CD14-positive monocyte (primary cell): Measurements from ENCODE around the gene LOXL3. TPM values are rescaled to one million over a fixed set of nuclear protein-coding genes. Genes with fewer than 3 reads are reported as not detected.

ENCODE experiments used
- DNase-seq, 3 donors: peaks; one replicate each; pipeline ENCODE4 v3.0.0-alpha.2; 2011 to 2022
- H2AFZ ChIP-seq: 2 replicates; pipeline ENCODE4 v1.6.0; 2012; ENCODE audit warnings: mild to moderate bottlenecking, low read depth, low read length, inconsistent platforms; ENCODE audit not compliant: insufficient read depth, poor library complexity, severe bottlenecking
- H3K27ac ChIP-seq, 2 donors: 1 replicate in 1 of 2; 2 replicates in 1 of 2; pipeline ENCODE4 v1.5.1; 2012 to 2013; ENCODE audit warnings: low read length in 2 of 2, control low read depth in 1 of 2, inconsistent platforms in 1 of 2, low read depth in 1 of 2, mild to moderate bottlenecking in 1 of 2
- H3K27me3 ChIP-seq, 2 donors: one replicate each; pipeline versions ENCODE4 v1.6.0 to v1.6.1; 2011 to 2013; ENCODE audit warnings: low read length in 2 of 2; ENCODE audit not compliant: control insufficient read depth in 2 of 2, insufficient read depth in 2 of 2
- H3K36me3 ChIP-seq, 2 donors: replicated peaks in 1 of 2; 1 replicate in 1 of 2; 2 replicates in 1 of 2; pipeline versions ENCODE4 v1.5.1 to v1.6.1; 2012 to 2013; ENCODE audit warnings: low read length in 2 of 2, control low read depth in 1 of 2, inconsistent platforms in 1 of 2, mild to moderate bottlenecking in 1 of 2; ENCODE audit not compliant: insufficient read depth in 2 of 2, control insufficient read depth in 1 of 2
- H3K4me1 ChIP-seq, 2 donors: 1 replicate in 1 of 2; 2 replicates in 1 of 2; pipeline versions ENCODE4 v1.5.1 to v1.6.1; 2012 to 2013; ENCODE audit warnings: low read length in 2 of 2, control low read depth in 1 of 2, inconsistent platforms in 1 of 2, mild to moderate bottlenecking in 1 of 2, moderate library complexity in 1 of 2; ENCODE audit not compliant: insufficient read depth in 2 of 2, control insufficient read depth in 1 of 2
- H3K4me2 ChIP-seq: replicated peaks from 2 replicates; pipeline ENCODE3; 2012; ENCODE audit warnings: low read length, moderate library complexity, mild to moderate bottlenecking; ENCODE audit not compliant: poor library complexity, severe bottlenecking; ENCODE audit errors: extremely low read depth
- H3K4me3 ChIP-seq, 3 experiments: fragments of 200-600 bp in 1 of 3; sonication (generic) in 1 of 3; replicated peaks in 1 of 3; 1 replicate in 2 of 3; 2 replicates in 1 of 3; pipeline ENCODE4 v1.5.1; 2011 to 2013; ENCODE audit warnings: low read length in 3 of 3, mild to moderate bottlenecking in 3 of 3, control low read depth in 2 of 3, low read depth in 2 of 3, inconsistent platforms in 1 of 3, moderate library complexity in 1 of 3
- H3K79me2 ChIP-seq: 2 replicates; pipeline ENCODE4 v1.6.0; 2012; ENCODE audit warnings: mild to moderate bottlenecking, control low read depth, inconsistent platforms, low read length, moderate library complexity; ENCODE audit not compliant: insufficient read depth
- H3K9ac ChIP-seq: 2 replicates; pipeline ENCODE4 v1.6.0; 2017; ENCODE audit warnings: low read length, mild to moderate bottlenecking; ENCODE audit not compliant: insufficient read depth, poor library complexity, severe bottlenecking
- H3K9me3 ChIP-seq, 2 donors: replicated peaks in 1 of 2; 1 replicate in 1 of 2; 2 replicates in 1 of 2; pipeline versions ENCODE4 v1.5.1 to v1.6.1; 2012 to 2013; ENCODE audit warnings: low read length in 2 of 2, control low read depth in 1 of 2; ENCODE audit not compliant: control insufficient read depth in 1 of 2, insufficient read depth in 1 of 2
- H4K20me1 ChIP-seq: 2 replicates; pipeline ENCODE4 v1.6.0; 2012; ENCODE audit warnings: mild to moderate bottlenecking, low read length, control low read depth, moderate library complexity; ENCODE audit not compliant: insufficient read depth
- H3K27ac Mint-ChIP-seq, 7 donors: one replicate each; pipeline ENCODE4 v1.8.0; 2020; ENCODE audit warnings: mild to moderate bottlenecking in 7 of 7, mixed read lengths in 7 of 7, moderate library complexity in 6 of 7, inconsistent platforms in 2 of 7
- H3K27me3 Mint-ChIP-seq, 3 donors: one replicate each; pipeline ENCODE4 v1.8.0; 2021 to 2022; ENCODE audit warnings: low read depth in 3 of 3, mild to moderate bottlenecking in 3 of 3, mixed read lengths in 3 of 3, moderate library complexity in 3 of 3, inconsistent platforms in 1 of 3
- H3K36me3 Mint-ChIP-seq, 2 donors: one replicate each; pipeline ENCODE4 v1.8.0; 2020; ENCODE audit warnings: mixed read lengths in 2 of 2, inconsistent platforms in 1 of 2, mild to moderate bottlenecking in 1 of 2
- H3K4me1 Mint-ChIP-seq: one replicate; pipeline ENCODE4 v1.8.0; 2020; ENCODE audit warnings: mild to moderate bottlenecking, mixed read lengths
- H3K4me3 Mint-ChIP-seq, 2 donors: one replicate each; pipeline ENCODE4 v1.8.0; 2020; ENCODE audit warnings: mild to moderate bottlenecking in 2 of 2, mixed read lengths in 2 of 2, moderate library complexity in 1 of 2
- H3K9me3 Mint-ChIP-seq, 7 donors: one replicate each; pipeline ENCODE4 v1.8.0; 2020 to 2022; ENCODE audit warnings: mixed read lengths in 7 of 7, mild to moderate bottlenecking in 6 of 7, moderate library complexity in 6 of 7, inconsistent platforms in 2 of 7
- WGBS: methylation state at CpG from one replicate; pipeline ENCODE4 v1.1.5; 2013; ENCODE audit warnings: missing lambda C conversion rate; ENCODE audit not compliant: insufficient coverage; 5-methylcytosine and 5-hydroxymethylcytosine counted together
- intact Hi-C, 2 donors: fragments of 100-400 bp; cut with micrococcal nuclease; formaldehyde crosslinking; loops; one replicate each; pipeline versions ENCODE4 v1.15.0 to v1.15.1; 2023
- polyA plus RNA-seq, 3 donors: library from polyadenylated mRNA; depleted of rRNA in 1 of 3; unstranded in 2 of 3; stranded (reverse) in 1 of 3; fragments of 300-500 nt in 2 of 3; fragments of >200 nt in 1 of 3; fragmentation: Illumina TruSeq in 2 of 3; gene quantifications; 1 replicate in 2 of 3; 2 replicates in 1 of 3; pipeline ENCODE4 v1.2.3, GENCODE V29; 2012 to 2021
- TF ChIP-seq, protein P1 (sequence below): fragments of 200-600 bp; IDR thresholded peaks from one replicate; pipeline ENCODE4 v1.8.0; 2022; ENCODE audit warnings: antibody characterized with exemption, mild to moderate bottlenecking

Gene LOXL3
- polyA plus RNA-seq, 3 donors, result 18.2 to 35.0 (median 18.5) TPM

DNA sequence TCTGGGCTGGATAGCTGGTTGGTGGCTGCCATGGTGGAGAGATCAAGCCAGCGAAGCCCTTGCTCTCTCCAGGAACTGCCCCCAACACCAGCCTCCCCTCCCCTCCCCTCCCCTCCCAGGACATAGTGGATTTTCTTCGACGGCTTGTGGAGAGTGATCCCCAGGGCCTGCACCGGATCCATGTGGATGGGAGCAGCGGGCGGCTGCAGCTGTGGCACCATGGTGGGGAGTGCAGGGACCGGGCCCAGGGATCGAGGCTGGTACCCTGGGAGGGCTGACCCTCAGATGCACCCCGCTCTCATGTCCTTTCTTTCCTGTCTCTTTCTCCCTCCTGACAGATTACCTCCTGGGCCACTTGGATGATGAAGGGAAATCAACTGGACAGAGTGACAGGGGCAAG, 63.8 kb downstream of the LOXL3 start:
- no peak overlapping the region for H3K4me3 Mint-ChIP-seq
- peaks cover 73 to 87% of the 10 kb centered on the region in 2 donors for H3K36me3 Mint-ChIP-seq
- WGBS, result no CpG with 5 or more reads among the region's 9 CpGs
- peaks cover 63 to 88% of the 10 kb centered on the region in 2 donors for H3K36me3 ChIP-seq
- no peaks in the 10 kb centered on the region for H4K20me1 ChIP-seq
- DNase-seq, result no peak
- H3K9ac ChIP-seq, result no peak overlapping the region
- no peak overlapping the region for H2AFZ ChIP-seq
- H3K27ac Mint-ChIP-seq, result no peak overlapping the region
- no peak overlapping the region for H3K4me3 ChIP-seq
- no peaks in the 10 kb centered on the region for H3K9me3 Mint-ChIP-seq
- TF ChIP-seq, protein P1, sequence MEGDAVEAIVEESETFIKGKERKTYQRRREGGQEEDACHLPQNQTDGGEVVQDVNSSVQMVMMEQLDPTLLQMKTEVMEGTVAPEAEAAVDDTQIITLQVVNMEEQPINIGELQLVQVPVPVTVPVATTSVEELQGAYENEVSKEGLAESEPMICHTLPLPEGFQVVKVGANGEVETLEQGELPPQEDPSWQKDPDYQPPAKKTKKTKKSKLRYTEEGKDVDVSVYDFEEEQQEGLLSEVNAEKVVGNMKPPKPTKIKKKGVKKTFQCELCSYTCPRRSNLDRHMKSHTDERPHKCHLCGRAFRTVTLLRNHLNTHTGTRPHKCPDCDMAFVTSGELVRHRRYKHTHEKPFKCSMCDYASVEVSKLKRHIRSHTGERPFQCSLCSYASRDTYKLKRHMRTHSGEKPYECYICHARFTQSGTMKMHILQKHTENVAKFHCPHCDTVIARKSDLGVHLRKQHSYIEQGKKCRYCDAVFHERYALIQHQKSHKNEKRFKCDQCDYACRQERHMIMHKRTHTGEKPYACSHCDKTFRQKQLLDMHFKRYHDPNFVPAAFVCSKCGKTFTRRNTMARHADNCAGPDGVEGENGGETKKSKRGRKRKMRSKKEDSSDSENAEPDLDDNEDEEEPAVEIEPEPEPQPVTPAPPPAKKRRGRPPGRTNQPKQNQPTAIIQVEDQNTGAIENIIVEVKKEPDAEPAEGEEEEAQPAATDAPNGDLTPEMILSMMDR, result no peak
- no peaks in the 10 kb centered on the region for H3K9me3 ChIP-seq
- H3K79me2 ChIP-seq, result peaks cover 6% of the 10 kb centered on the region
- peaks cover 0 to 2% (median 2%) of the 10 kb centered on the region in 3 donors for H3K27me3 Mint-ChIP-seq
- H3K4me2 ChIP-seq, result no peak overlapping the region
- H3K4me1 Mint-ChIP-seq, result no peaks in the 10 kb centered on the region
- no peak overlapping the region for H3K27ac ChIP-seq
- no peaks in the 10 kb centered on the region for H3K4me1 ChIP-seq
- H3K27me3 ChIP-seq, result no peaks in the 10 kb centered on the region
- intact Hi-C loops, result no loop called here

DNA sequence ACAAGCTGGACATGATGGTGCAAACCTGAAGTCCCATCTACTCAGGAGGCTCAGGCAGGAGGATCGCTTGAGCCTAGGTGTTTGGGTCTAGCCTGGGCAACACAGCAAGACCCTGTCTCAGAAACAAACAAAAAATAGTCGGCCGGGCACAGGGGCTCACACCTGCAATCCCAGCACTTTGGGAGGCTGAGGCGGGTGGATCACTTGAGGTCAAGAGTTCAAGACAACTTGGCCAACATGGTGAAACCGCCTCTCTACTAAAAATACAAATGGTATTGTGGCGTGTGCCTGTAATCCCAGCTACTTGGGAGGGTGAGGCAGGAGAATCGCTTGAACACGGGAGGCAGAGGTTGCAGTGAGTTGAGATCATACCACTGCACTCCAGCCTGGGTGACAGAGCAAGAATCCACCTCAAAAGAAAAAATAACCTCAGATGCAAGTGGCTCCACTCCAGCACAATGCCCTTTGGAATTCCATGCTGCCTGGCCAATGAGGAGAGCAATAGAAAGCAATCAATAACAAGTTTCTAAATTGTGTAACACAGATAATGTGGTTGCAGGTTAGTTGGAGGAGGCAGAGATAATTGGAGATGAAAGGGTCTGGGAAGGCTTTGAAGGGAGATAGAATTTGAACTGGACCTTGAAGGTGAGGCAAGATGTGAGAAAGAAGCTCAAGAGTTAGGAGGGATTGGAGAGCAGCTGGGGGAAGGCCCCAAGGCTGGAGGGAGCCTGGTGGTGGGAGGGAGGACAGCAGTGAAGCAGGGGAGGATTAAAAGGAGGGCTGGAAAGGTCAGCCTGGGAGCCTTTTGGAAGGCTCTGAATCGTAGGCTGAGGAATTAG, 64.9 kb downstream of the LOXL3 start:
- Histone ChIP-seq H3K4me1 (peaks cover under 1 to 2% of the 10 kb centered on the region in 2 donors), H3K27me3 (no peaks in the 10 kb centered on the region), H3K9me3 (no peaks in the 10 kb centered on the region), H3K4me2 (no peak overlapping the region), H3K27ac (no peak overlapping the region), H4K20me1 (peaks cover 2% of the 10 kb centered on the region), H3K9ac (no peak overlapping the region), H3K36me3 (peaks cover 60 to 79% of the 10 kb centered on the region in 2 donors), H3K4me3 (no peak overlapping the region), H3K79me2 (peaks cover 15% of the 10 kb centered on the region), H2AFZ (no peak overlapping the region)
- intact Hi-C loops, result no loop called here
- Mint-ChIP-seq H3K27me3 (peaks cover 0 to 2% (median 2%) of the 10 kb centered on the region in 3 donors), H3K36me3 (peaks cover 66 to 80% of the 10 kb centered on the region in 2 donors), H3K4me3 (no peak overlapping the region), H3K4me1 (no peaks in the 10 kb centered on the region), H3K9me3 (no peaks in the 10 kb centered on the region), H3K27ac (no peak overlapping the region)
- no peak for DNase-seq
- 97% methylated on average over 8 of the region's 9 CpGs for WGBS
- TF ChIP-seq, protein P1, result no peak
